Activated CD4-positive, alpha-beta T cell treated with anti-CD3 and anti-CD28 coated beads for 36 hours (primary cell): ENCODE results near the gene BPIFB3. TPM values are rescaled to one million over a fixed set of nuclear protein-coding genes. Genes with fewer than 3 reads are reported as not detected.

ENCODE experiments used
- ATAC-seq: fragments of 200-7000 bp; cut with Tn5 transposase; one replicate; pipeline ENCODE4 v1.10.0; 2021; ENCODE audit warnings: mild to moderate bottlenecking, moderate library complexity
- CTCF ChIA-PET: fragments of 350-600 bp; sonication (Branson Sonifier 250); formaldehyde crosslinking; loops from one replicate; lab custom pipeline; 2021; ENCODE audit warnings: antibody characterized with exemption; lab: Charles Lee
- POLR2A ChIA-PET: fragments of 350-600 bp; sonication (Branson Sonifier 250); formaldehyde crosslinking; loops from one replicate; lab custom pipeline; 2021; ENCODE audit warnings: antibody characterized with exemption, inconsistent platforms; lab: Charles Lee
- DNase-seq: peaks from one replicate; pipeline ENCODE4 v3.0.0-alpha.2; 2020
- H3K27ac Mint-ChIP-seq: one replicate; pipeline ENCODE4 v1.8.0; 2021; ENCODE audit warnings: mixed read lengths
- H3K27me3 Mint-ChIP-seq: one replicate; pipeline ENCODE4 v1.8.0; 2021; ENCODE audit warnings: mixed read lengths
- H3K36me3 Mint-ChIP-seq: one replicate; pipeline ENCODE4 v1.8.0; 2021; ENCODE audit warnings: low read depth, mixed read lengths
- H3K4me1 Mint-ChIP-seq: one replicate; pipeline ENCODE4 v1.8.0; 2021; ENCODE audit warnings: mixed read lengths
- H3K4me3 Mint-ChIP-seq: one replicate; pipeline ENCODE4 v1.8.0; 2021; ENCODE audit warnings: mild to moderate bottlenecking, moderate library complexity, mixed read lengths
- H3K9me3 Mint-ChIP-seq: one replicate; pipeline ENCODE4 v1.8.0; 2021; ENCODE audit warnings: low read depth, mixed read lengths
- intact Hi-C, 2 experiments: fragments of 100-400 bp; cut with DNase I in 1 of 2; cut with micrococcal nuclease in 1 of 2; formaldehyde crosslinking; loops; one replicate each; pipeline versions ENCODE4 v1.14.2 to v1.15.1; 2022 to 2024; cut with DNase I, micrococcal nuclease
- total RNA-seq, 2 experiments: library from RNA; stranded (reverse); gene quantifications; one replicate each; pipeline ENCODE4 v1.2.3, GENCODE V29; 2021

The BPIFB3 gene
- total RNA-seq, 2 experiments from 2014 or later: not detected

DNA sequence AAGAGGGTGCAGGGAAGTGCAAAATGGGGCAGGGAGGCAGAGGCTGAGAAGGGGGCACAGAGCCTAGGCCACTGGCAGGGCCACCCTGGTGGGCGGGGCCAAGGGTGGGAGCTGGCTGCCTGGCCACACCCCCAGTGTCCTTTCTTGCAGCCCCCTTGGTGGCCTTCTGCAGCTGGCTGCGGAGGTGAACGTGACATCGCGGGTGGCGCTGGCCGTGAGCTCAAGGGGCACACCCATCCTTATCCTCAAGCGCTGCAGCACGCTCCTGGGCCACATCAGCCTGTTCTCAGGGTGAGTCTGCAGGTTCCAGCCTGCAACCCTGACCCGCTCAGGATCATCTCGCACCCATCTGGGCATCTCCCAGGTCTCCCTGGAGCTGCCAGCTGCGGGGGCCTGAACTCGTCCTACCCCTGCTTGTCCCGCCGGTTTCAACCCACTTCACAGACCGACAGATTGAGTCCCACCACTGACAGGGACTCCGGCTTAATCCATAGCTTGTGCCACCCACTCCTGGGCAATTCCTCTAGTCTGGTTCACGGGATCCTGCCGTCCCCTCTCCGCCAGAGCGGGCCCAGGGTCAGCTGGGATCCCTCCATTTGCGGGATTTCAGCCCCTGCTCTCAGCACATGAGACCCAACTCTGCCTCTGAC is 6.2 kb downstream of the BPIFB3 start:
- no peaks in the 10 kb centered on the region for H3K9me3 Mint-ChIP-seq
- POLR2A ChIA-PET: no interaction called here
- intact Hi-C loops: no loop called here
- no peaks in the 10 kb centered on the region for H3K27me3 Mint-ChIP-seq
- ATAC-seq (no peak), DNase-seq (no peak)
- CTCF ChIA-PET: interaction anchor here (0.6 kb wide), 1 partner anchor 101 kb away, joined by 3 read pairs; no protein-coding TSS in a partner anchor
- no peaks in the 10 kb centered on the region for H3K36me3 Mint-ChIP-seq
- H3K4me1 Mint-ChIP-seq: no peaks in the 10 kb centered on the region
- no peak overlapping the region for H3K4me3 Mint-ChIP-seq
- no peak overlapping the region for H3K27ac Mint-ChIP-seq

DNA sequence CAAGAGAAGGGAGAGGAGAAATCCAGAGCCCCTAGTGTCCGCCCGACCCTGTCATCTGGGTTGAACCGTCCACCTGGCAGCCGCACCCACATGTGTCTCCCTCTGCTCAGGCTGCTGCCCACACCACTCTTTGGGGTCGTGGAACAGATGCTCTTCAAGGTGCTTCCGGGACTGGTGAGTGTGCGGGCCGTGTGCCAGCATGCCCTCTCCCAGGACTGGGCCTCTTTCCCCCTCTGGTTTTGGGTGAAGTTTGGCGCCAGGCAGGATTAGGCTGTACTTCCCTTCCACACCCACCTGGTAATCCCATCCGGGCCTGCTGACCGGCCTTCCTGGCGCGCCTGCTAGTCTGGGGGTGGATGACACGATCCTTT is 7.9 kb downstream of the BPIFB3 start:
- ATAC-seq (no peak), DNase-seq (no peak)
- no peaks in the 10 kb centered on the region for H3K4me1 Mint-ChIP-seq
- CTCF ChIA-PET: no interaction called here
- H3K27me3 Mint-ChIP-seq: no peaks in the 10 kb centered on the region
- no peak overlapping the region for H3K27ac Mint-ChIP-seq
- H3K9me3 Mint-ChIP-seq: no peaks in the 10 kb centered on the region
- intact Hi-C loops: no loop called here
- no peaks in the 10 kb centered on the region for H3K36me3 Mint-ChIP-seq
- no peak overlapping the region for H3K4me3 Mint-ChIP-seq
- POLR2A ChIA-PET: no interaction called here

DNA sequence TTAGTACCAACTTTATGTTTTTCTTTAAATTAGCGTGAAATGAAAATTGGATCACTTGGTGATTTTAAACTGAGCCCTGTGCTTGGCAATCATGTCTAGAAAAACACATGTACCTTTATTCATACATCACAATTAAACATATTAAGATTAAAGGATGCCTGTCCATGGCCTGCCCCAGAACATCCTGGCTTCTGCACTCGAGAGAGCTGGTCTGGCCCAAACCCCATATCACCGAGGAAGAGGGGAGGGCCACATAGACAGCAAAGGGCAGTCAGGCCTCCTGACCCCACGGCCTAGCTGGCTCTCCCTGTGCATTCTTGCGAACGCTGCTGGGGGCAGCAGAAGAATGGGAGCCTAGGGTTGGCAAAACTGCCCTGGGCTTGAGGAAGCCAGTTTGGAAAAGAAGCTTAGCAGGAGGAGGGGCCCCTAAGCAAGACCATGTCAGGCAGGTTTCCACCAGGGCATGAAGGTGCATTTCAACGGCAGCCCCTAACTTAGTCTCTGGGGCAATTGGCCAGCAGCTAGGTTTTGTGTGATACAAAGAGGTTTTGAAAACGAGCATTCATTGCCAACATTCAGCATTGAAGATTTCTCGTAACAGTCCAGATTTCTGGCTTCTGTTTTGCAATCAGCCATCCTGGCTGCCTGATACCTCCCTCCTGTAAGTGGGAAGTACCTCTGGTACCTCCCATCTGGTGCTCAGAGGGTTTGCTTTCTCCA is 8.6 kb downstream of the BPIFB3 start:
- no peaks in the 10 kb centered on the region for H3K9me3 Mint-ChIP-seq
- no peaks in the 10 kb centered on the region for H3K36me3 Mint-ChIP-seq
- H3K4me1 Mint-ChIP-seq: no peaks in the 10 kb centered on the region
- ATAC-seq (no peak), DNase-seq (no peak)
- no peak overlapping the region for H3K4me3 Mint-ChIP-seq
- intact Hi-C loops: no loop called here
- ChIA-PET CTCF (no interaction called here), POLR2A (no interaction called here)
- H3K27ac Mint-ChIP-seq: no peak overlapping the region
- no peaks in the 10 kb centered on the region for H3K27me3 Mint-ChIP-seq

DNA sequence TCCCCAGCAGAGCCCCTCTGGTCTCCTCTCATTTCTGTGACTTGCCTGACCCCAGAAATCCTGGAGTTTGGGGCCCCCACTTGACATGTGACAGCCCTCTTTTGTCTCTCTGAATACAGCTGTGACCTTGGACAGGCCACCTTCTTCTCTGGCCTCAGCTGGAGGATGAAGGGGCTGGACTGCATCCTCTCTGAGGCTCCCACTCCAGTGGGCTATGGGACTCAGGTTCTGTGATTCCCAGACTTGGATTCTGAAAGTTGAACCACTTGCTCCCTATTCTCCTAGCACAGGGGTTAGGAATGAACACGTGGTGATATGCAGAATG is 9.1 kb downstream of the BPIFB3 start:
- H3K4me3 Mint-ChIP-seq: no peak overlapping the region
- ChIA-PET CTCF (no interaction called here), POLR2A (no interaction called here)
- H3K27ac Mint-ChIP-seq: no peak overlapping the region
- H3K27me3 Mint-ChIP-seq: no peaks in the 10 kb centered on the region
- no peaks in the 10 kb centered on the region for H3K36me3 Mint-ChIP-seq
- ATAC-seq: no peak
- no peaks in the 10 kb centered on the region for H3K9me3 Mint-ChIP-seq
- intact Hi-C loops: no loop called here
- H3K4me1 Mint-ChIP-seq: no peaks in the 10 kb centered on the region
- DNase-seq: no peak

DNA sequence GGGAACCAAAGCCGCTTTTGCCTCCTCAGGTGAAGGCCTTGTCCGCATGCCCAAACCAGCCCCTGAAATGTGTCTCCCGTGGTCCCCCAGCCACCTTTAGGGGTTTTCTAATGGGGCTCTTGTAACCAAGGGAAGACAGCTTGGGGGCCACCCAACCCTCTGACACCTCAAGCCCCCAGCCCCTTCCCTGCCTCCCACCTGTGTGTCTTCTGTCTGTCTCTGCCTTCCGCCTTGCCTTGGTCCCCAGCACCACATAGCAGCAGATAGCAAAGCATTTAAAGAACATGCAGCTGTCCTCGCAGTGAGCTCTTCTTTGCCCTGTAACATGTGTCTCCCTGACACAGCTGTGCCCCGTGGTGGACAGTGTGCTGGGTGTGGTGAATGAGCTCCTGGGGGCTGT is 9.6 kb downstream of the BPIFB3 start:
- no peak overlapping the region for H3K4me3 Mint-ChIP-seq
- peaks cover 5% of the 10 kb centered on the region for H3K4me1 Mint-ChIP-seq
- DNase-seq: no peak
- ChIA-PET POLR2A (no interaction called here), CTCF (no interaction called here)
- no peaks in the 10 kb centered on the region for H3K27me3 Mint-ChIP-seq
- no peaks in the 10 kb centered on the region for H3K9me3 Mint-ChIP-seq
- intact Hi-C loops: no loop called here
- no peak overlapping the region for H3K27ac Mint-ChIP-seq
- no peaks in the 10 kb centered on the region for H3K36me3 Mint-ChIP-seq
- ATAC-seq: no peak

DNA sequence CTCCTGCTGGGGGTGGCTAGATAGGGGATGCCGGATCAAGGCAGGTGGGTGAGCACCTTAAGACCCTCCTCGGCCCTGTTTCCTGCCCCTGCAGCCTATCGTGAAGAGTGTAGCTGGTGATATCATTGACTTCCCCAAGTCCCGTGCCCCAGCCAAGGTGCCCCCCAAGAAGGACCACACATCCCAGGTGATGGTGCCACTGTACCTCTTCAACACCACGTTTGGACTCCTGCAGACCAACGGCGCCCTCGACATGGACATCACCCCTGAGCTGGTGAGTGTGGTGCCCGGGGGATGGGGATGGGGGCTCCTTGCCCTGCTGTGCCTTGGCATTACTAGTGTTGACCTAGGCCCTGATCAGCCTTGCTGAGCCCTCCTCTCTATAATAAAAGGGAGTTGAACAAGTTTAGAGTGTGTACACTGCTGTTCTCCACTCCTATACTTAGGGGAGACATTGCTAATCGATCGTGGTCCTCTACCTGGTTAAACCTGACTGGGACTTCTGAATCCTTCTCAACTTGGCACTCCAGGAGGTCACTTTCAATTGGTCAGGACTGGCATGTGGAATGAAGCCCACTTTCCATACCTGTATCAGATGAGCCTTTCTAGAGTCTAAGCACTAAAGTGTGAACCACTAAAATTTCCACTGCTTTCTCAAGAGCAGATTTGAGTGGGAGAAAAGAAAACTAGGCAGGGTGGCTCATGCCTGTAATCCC is 11.0 kb downstream of the BPIFB3 start:
- ATAC-seq (no peak), DNase-seq (no peak)
- Mint-ChIP-seq H3K9me3 (no peaks in the 10 kb centered on the region), H3K36me3 (no peaks in the 10 kb centered on the region), H3K4me3 (no peak overlapping the region), H3K4me1 (peaks cover 5% of the 10 kb centered on the region), H3K27me3 (no peaks in the 10 kb centered on the region), H3K27ac (no peak overlapping the region)
- intact Hi-C loops: no loop called here
- ChIA-PET CTCF (interaction anchor here (0.7 kb wide), 2 partner anchors 12 to 60 kb away, joined by 3 read pairs; no protein-coding TSS in a partner anchor), POLR2A (interaction anchor here (0.7 kb wide), 1 partner anchor 746 kb away, joined by 13 read pairs; the partner anchor contains the start of gene CHMP4B)

DNA sequence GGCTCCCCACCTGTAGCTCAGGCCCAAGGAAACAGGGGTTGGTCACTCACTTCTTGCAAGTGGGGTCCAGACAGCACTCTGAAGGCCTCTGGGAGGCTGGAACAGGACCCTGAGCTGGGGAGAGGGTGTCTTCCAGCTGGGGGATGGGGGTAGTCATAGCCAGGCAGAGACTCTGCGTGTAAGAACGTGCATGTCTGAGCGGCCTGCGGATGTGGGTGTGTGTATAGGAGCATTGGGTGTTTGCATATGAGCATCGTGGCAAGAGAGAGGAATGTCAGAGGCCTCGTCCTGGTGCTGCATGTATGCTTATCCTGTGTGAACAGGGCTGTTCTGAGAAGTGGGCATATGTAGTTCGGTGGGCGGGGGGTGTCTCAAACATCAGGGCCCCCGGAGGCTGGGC is 12.1 kb downstream of the BPIFB3 start:
- H3K4me1 Mint-ChIP-seq: peaks cover 5% of the 10 kb centered on the region
- no peak overlapping the region for H3K4me3 Mint-ChIP-seq
- intact Hi-C loops: no loop called here
- H3K9me3 Mint-ChIP-seq: no peaks in the 10 kb centered on the region
- H3K27me3 Mint-ChIP-seq: no peaks in the 10 kb centered on the region
- CTCF ChIA-PET: interaction anchor here (0.7 kb wide), 1 partner anchor 61 kb away, joined by 3 read pairs; no protein-coding TSS in a partner anchor
- DNase-seq: no peak
- ATAC-seq: no peak
- no peak overlapping the region for H3K27ac Mint-ChIP-seq
- POLR2A ChIA-PET: no interaction called here
- no peaks in the 10 kb centered on the region for H3K36me3 Mint-ChIP-seq

DNA sequence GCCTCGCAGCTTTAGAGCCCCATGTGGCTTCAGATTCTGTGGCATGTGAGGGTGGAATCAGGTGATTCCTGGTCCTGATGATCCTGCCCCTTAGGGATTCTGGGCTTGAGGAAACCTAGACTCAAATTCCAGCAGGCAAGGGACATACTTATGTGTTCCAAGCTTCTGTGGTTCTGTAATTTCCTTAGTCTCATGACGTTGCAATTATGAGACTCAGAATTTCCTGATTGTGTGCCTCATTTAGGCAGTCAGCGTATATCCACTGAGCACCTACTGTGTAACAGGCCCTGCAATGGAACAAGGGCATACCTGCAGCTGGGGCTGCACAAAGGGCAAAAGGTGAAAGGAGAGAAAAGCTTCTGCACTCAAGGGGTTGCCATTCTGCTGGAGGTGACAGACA is 14.1 kb downstream of the BPIFB3 start:
- Mint-ChIP-seq H3K27me3 (no peaks in the 10 kb centered on the region), H3K4me3 (no peak overlapping the region), H3K36me3 (no peaks in the 10 kb centered on the region), H3K4me1 (peaks cover 5% of the 10 kb centered on the region), H3K9me3 (no peaks in the 10 kb centered on the region), H3K27ac (no peak overlapping the region)
- CTCF ChIA-PET: interaction anchor here (0.6 to 0.9 kb wide), 2 partner anchors 142 to 279 kb away, joined by 3 to 4 read pairs; no protein-coding TSS in a partner anchor
- ATAC-seq (no peak), DNase-seq (no peak)
- intact Hi-C loops: no loop called here
- POLR2A ChIA-PET: no interaction called here

DNA sequence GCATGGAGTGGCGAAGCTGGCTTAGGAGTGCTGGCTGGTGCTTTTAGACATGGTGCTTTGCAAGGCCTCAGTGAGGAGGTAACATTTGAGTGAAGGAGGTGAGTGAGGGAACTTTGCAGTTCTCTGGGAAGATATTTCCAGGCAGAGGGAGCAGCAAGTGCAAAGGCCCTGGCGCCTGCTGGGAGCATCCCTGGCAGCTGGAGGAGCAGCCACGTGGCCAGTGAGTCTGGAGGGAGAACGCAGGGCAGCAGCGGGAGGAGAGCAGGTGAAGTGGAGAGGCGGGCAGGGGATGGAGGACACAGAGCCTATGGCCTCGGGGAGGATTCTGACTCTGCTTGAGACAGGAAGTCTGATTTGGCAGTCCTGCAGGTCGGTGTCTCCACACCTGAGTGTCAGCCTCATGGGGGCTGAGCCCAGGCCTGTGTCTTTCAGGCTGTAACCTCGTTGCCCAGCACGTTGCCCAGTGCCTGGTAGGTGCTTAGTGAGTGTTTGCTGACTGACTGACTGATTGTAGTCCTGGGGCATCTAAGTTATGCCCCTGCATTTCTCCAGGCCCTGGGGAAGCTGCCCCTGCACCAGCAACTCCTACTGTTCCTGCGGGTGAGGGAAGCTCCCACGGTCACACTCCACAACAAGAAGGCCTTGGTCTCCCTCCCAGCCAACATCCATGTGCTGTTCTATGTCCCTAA is 14.7 kb downstream of the BPIFB3 start:
- ChIA-PET POLR2A (no interaction called here), CTCF (interaction anchor here (0.7 kb wide), 1 partner anchor 234 kb away, joined by 3 read pairs; no protein-coding TSS in a partner anchor)
- H3K4me3 Mint-ChIP-seq: no peak overlapping the region
- H3K36me3 Mint-ChIP-seq: no peaks in the 10 kb centered on the region
- peaks cover 5% of the 10 kb centered on the region for H3K4me1 Mint-ChIP-seq
- H3K27me3 Mint-ChIP-seq: no peaks in the 10 kb centered on the region
- H3K27ac Mint-ChIP-seq: no peak overlapping the region
- no peak for ATAC-seq
- intact Hi-C loops: no loop called here
- no peaks in the 10 kb centered on the region for H3K9me3 Mint-ChIP-seq
- no peak for DNase-seq

DNA sequence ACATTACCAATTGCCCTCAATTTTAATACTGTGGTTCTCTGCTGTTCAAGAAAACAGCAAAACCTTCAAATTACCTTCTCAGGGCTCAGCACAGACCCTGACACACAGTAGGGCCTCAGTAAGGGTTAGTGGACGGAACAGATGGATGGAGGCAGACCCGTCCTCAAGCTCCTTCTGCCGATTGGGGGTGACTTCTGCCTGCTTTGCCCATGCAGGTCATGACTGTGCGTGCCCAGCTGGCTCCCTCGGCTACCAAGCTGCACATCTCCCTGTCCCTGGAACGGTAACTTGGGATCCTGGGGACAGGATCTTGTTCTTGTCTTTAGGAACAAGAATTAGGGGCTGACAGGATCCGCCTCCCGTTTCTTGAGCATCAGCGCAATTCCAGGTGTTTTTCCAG is 16.0 kb downstream of the BPIFB3 start:
- Mint-ChIP-seq H3K9me3 (no peaks in the 10 kb centered on the region), H3K27me3 (no peaks in the 10 kb centered on the region), H3K36me3 (no peaks in the 10 kb centered on the region), H3K4me1 (peaks cover 5% of the 10 kb centered on the region), H3K27ac (no peak overlapping the region), H3K4me3 (no peak overlapping the region)
- intact Hi-C loops: no loop called here
- DNase-seq: no peak
- ChIA-PET CTCF (no interaction called here), POLR2A (interaction anchor here (0.6 kb wide), 1 partner anchor 167 kb away, joined by 4 read pairs; no protein-coding TSS in a partner anchor)
- ATAC-seq: no peak
